Mucosa of rectum (tissue), 2 donors: Measurements from ENCODE around the gene MYOG.

Experiments
- H3K27ac ChIP-seq, 2 donors: one replicate each; pipeline ENCODE4 v1.7.0; 2013; ENCODE audit warnings: inconsistent platforms in 2 of 2, low read depth in 2 of 2, low read length in 2 of 2
- H3K27me3 ChIP-seq, 2 donors: one replicate each; pipeline ENCODE4 v1.7.0; 2013; ENCODE audit warnings: low read length in 2 of 2; ENCODE audit not compliant: control insufficient read depth in 2 of 2, insufficient read depth in 2 of 2
- H3K36me3 ChIP-seq, 2 donors: one replicate each; pipeline ENCODE4 v1.7.0; 2013; ENCODE audit warnings: low read length in 2 of 2; ENCODE audit not compliant: control insufficient read depth in 2 of 2, insufficient read depth in 2 of 2
- H3K4me1 ChIP-seq, 2 donors: one replicate each; pipeline ENCODE4 v1.7.0; 2013; ENCODE audit warnings: low read length in 2 of 2, mild to moderate bottlenecking in 1 of 2; ENCODE audit not compliant: control insufficient read depth in 2 of 2, insufficient read depth in 2 of 2
- H3K4me3 ChIP-seq, 2 donors: one replicate each; pipeline ENCODE4 v1.7.0; 2013; ENCODE audit warnings: low read length in 2 of 2
- H3K9ac ChIP-seq, 2 donors: one replicate each; pipeline ENCODE4 v1.7.0; 2013; ENCODE audit warnings: low read length in 2 of 2, low read depth in 1 of 2, mild to moderate bottlenecking in 1 of 2
- H3K9me3 ChIP-seq, 2 donors: one replicate each; pipeline ENCODE4 v1.7.0; 2013; ENCODE audit warnings: low read length in 2 of 2; ENCODE audit not compliant: control insufficient read depth in 2 of 2
- donor health status: healthy.
- donor health status: Normal muscosa, but diverticular disease.

MYOG gene

DNA sequence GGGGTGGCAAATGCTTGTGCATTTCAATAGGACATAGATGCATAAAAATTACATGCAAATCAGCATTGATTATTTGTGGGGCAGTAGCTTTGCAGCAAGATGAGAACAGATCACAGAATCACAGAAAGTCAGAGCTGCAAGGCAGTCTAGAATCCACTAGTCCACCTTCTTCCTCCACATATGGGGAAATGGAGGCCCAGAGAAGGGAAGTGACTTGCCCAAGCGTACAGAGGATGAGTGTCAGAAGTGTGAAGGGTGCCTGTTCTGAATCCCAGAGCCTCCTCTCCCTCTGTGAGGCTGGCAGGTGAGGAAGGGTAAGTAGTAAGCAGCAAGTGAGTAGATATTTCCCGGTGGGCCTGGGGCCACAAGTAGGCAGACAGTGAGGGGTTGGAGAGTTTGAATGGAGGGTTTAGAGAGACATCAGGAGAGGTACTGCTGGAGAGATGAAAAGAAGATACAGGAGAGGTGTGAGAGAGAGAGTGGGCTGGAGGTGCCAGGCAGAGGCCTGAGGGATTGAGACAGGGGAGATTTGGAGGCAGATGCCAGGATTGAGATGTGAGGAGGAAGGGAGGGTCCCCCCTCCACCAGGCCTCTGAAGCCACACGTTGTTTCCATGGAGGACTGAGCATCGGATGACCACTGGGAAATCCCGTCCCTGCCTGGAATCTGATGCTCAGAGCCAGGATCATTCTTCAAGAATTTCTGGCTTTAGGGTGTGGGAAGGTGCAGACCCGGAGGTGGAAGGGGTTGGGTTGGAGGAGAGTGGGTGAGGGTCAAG is 4.8 kb upstream of the MYOG start:
- H3K27me3 ChIP-seq: peaks cover 0 to 12% of the 10 kb centered on the region in 2 donors
- no peak overlapping the region for H3K27ac ChIP-seq
- H3K36me3 ChIP-seq: no peaks in the 10 kb centered on the region
- H3K4me3 ChIP-seq: no peak overlapping the region
- H3K9ac ChIP-seq: no peak overlapping the region
- H3K9me3 ChIP-seq: peaks cover 0 to 11% of the 10 kb centered on the region in 2 donors
- H3K4me1 ChIP-seq: no peaks in the 10 kb centered on the region

DNA sequence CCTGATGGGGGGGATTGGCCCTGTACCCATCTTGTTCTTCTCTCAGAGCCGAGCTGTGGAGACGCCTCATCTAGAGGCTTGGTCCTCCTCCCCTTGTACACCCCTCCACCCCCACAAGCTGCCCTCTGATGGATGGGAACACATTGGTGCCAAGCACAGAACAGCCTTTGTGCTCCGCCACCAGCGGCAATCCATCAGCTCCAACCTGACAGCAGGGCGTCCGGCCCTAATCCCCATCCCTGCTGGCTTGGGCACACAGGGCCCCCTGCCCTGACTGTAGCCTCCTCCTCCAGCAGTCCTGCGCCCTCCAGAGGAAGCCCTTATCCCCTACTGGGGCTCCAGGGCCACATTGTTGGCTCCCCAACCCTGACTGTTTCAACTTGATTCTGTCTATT is 3.8 kb upstream of the MYOG start:
- Histone ChIP-seq H3K9ac (no peak overlapping the region), H3K36me3 (no peaks in the 10 kb centered on the region), H3K9me3 (peaks cover 0 to 4% of the 10 kb centered on the region in 2 donors), H3K27ac (no peak overlapping the region), H3K4me3 (no peak overlapping the region), H3K27me3 (peaks cover 0 to 12% of the 10 kb centered on the region in 2 donors), H3K4me1 (no peaks in the 10 kb centered on the region)

DNA sequence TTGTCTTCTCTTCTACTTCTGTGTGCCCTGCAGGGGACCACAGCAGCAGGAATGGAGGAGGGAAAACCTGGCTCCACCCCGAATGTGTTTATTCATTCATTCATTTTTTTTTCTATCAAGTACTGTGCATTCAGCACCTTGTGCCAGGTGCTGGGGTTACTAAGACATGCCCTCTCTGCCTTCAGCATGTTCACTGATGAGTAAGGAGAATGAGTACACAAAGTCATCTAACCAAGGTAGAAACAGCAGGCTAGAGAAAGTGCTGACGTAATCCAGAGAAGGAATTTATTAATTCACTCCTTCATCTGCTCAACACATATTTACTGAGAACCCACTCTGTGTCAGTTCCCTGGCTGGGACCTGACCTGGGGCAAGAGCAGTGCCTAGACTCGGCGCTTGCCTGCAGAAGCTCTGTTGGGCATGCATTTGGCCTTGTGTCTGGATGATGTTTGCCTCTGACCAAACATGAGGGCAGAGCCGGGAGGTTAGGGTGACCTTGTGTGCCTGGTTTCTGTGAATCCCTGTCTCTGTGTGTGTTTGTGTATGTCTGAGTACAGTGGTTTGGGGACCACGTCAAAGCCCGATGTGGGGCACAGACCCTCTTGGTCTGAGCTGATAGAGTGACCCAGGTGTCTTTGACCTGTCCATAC is 3.3 kb upstream of the MYOG start:
- Histone ChIP-seq H3K4me1 (no peaks in the 10 kb centered on the region), H3K27me3 (peaks cover 0 to 12% of the 10 kb centered on the region in 2 donors), H3K9ac (no peak overlapping the region), H3K9me3 (no peaks in the 10 kb centered on the region), H3K4me3 (no peak overlapping the region), H3K36me3 (no peaks in the 10 kb centered on the region), H3K27ac (no peak overlapping the region)

DNA sequence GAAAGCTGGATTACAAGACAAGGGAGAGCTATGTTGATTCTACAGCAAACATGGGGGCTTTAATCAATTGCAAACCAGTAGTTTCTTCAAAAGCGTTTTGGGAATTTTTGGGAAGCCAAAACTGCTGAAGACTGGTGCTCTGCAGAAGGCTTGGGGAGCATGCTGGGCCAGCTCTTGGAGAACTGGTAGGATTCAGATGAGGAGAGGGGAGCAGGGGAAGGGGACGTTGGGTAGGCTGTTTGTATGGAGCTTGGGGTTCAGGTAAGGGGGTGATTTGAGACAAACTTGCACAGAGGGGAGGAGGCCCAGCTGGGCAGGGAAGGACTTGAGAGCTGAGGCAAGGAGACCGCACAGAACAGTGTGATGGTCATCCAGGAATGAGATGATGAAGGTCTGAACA is 2.6 kb upstream of the MYOG start:
- Histone ChIP-seq H3K9me3 (no peaks in the 10 kb centered on the region), H3K4me3 (no peak overlapping the region), H3K27me3 (peaks cover 0 to 12% of the 10 kb centered on the region in 2 donors), H3K36me3 (no peaks in the 10 kb centered on the region), H3K27ac (no peak overlapping the region), H3K4me1 (no peaks in the 10 kb centered on the region), H3K9ac (no peak overlapping the region)

DNA sequence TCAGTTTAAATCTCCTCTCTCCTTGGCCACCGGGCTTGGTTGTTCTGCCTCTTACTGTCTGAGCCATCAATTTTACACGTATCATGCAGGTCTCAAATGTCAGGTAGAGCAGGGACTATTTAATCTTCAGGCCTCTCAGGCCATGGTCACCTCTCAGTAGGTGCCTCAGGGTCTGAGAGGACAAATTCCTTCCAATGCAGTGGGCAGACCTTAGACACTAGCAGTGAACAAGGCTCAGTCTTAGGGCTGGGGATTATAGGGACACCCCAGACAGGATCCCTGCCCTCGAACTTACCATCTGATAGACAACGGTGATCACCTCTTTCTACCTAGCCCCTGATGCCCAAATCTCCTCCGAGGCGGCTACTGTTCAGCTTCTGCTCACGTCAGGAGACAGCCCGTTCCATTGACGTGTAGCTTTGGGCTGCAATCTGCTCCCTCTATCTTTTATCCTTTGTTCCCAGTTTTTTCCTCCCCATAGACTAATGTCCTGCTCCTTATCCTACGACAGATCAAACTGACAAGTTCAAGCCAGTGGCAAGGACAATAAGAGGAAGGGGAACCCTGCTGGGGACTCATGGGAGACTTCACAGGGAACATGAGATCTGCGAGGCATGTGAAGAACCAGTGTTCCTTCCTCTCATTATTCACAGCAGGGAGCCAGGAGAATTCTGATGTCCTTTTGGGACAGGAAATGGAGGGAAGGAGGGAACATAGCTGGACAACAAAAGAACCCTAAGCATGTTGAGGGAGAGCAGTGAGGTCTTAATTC is 1.4 kb upstream of the MYOG start:
- Histone ChIP-seq H3K36me3 (no peaks in the 10 kb centered on the region), H3K9ac (no peak overlapping the region), H3K4me1 (no peaks in the 10 kb centered on the region), H3K4me3 (no peak overlapping the region), H3K27ac (no peak overlapping the region), H3K9me3 (no peaks in the 10 kb centered on the region), H3K27me3 (peaks cover 2 to 11% of the 10 kb centered on the region in 2 donors)

DNA sequence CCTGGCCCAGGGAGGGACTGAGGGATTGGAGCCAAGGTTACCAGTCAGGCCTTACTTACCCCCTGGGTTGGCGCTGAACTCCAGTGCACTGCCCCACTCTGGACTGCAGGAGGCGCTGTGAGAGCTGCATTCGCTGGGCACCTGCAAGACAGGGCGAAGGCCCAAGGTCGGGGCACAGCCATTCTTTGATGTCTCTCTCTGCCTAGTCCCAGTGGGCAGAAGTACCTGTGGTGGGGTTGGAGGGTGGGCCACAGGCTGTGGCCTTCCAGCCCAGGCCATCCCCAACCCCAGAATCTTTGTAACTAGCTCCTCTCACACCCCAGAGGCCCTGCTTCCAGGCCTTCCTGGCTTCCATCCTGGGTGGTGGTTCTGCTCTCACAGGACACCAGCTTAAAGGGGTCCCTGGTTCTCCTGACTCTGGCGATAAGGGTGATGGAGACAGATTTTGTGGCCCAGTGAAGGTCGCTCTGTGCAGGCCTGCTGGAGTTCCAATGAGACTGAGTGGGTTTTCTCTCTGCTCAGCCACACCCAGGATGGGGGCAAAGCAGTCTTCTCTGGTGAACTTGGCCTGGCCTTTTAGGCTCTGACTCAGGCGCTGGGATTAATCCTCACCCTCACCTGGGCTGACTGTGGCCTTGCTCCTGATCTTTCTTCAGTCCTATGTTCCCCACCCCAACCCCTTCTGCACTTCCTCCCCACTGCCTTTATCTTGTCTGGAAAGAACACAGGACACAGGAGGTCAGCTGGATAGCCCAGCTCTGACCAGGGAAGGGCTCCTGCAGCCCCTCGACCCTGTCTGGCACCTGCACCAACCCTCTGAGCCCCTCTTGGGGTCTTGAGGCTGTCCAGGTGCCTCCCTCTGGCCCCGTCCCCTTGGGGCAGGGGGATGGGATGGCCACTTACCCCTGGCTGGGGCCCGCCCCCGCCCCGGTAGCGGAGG is 954 bp downstream of the MYOG start:
- H3K36me3 ChIP-seq: no peaks in the 10 kb centered on the region
- H3K9me3 ChIP-seq: no peaks in the 10 kb centered on the region
- no peak overlapping the region for H3K4me3 ChIP-seq
- peaks cover 4 to 9% of the 10 kb centered on the region in 2 donors for H3K27me3 ChIP-seq
- no peak overlapping the region for H3K9ac ChIP-seq
- H3K4me1 ChIP-seq: no peaks in the 10 kb centered on the region
- no peak overlapping the region for H3K27ac ChIP-seq

DNA sequence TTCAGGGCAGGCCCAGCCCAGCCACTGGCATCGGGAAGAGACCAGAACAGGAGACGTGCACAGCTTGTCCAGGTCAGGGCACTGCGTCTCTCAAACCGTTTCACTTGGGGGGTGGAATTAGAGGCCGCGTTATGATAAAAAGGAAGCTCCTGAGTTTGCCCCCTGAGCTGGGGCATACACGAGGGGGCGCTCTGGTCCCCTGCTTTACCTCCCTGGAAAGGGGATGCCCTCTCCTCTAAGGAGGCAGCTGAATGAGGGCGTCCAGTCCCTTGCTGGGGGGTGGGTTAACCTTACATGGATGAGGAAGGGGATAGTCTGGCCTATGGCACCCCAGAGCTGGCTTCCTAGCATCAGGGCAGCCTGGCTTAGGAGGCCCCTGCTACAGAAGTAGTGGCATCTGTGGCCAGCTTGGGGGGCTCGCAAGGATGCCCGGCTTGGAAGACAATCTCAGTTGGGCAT is 2.3 kb downstream of the MYOG start:
- H3K4me3 ChIP-seq: no peak overlapping the region
- H3K4me1 ChIP-seq: no peaks in the 10 kb centered on the region
- no peak overlapping the region for H3K9ac ChIP-seq
- H3K9me3 ChIP-seq: no peaks in the 10 kb centered on the region
- H3K36me3 ChIP-seq: no peaks in the 10 kb centered on the region
- H3K27me3 ChIP-seq: peaks cover 4 to 9% of the 10 kb centered on the region in 2 donors
- no peak overlapping the region for H3K27ac ChIP-seq

DNA sequence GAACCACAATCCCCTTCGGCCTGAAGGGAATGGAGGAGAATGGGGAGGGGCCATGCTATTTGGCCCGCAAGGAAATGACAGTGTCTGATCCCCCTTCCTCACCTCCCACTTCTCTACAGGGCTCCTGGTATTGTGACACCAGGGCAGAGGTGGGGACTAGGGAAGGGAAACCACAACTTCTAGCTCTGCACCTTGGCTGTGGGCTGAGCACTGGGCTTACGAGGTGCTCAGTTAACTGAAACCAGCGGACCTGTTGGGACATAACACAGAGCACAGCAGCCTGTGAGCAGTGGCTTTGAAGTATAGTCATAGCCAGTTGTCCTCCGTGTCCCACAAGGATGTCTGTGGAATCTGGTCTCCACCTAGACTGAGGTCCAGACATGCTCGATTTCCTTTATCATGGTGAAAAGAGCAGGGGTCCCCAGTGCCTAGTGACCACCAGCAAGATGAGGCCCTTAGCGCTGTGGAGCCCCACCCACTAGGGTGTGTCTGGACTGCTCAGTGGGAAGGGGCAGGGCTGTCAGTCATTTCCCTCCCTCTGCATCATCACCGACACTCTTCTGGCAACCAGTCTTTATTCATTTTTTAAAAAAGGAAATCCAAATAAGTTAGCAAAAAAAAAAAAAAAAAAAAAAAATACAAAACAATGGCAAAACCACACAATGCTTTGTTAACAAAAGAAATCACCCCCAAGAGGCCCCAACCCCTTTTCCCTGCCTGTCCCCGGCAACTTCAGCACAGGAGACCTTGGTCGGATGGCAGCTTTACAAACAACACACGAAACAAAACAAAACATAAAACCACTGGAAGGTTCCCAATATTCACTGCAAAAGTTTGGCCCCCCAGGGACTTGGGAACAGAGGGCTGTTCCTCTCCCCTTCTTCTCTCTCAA is 3.0 kb downstream of the MYOG start:
- Histone ChIP-seq H3K9ac (no peak overlapping the region), H3K36me3 (no peaks in the 10 kb centered on the region), H3K9me3 (no peaks in the 10 kb centered on the region), H3K27ac (no peak overlapping the region), H3K27me3 (peaks cover 4 to 14% of the 10 kb centered on the region in 2 donors), H3K4me1 (no peaks in the 10 kb centered on the region), H3K4me3 (no peak overlapping the region)

DNA sequence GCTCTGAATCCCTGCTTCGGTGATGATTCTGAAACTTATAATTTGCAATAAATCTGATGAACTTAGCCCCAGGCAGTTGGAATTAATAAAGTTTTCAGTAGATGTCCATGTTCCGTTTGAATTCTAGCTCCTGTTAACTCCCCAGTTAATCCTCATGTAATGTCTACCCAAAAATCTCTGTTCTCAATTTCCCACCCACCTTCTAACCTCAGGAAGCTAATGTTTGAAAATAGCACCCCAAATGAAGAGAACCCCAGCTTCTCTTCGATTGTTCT is 3.6 kb downstream of the MYOG start:
- Histone ChIP-seq H3K27ac (no peak overlapping the region), H3K9ac (no peak overlapping the region)

More for the DNA sequence above, 3.6 kb downstream of the MYOG start:
- Histone ChIP-seq H3K36me3 (no peaks in the 10 kb centered on the region), H3K27me3 (peaks cover 4 to 19% of the 10 kb centered on the region in 2 donors), H3K9me3 (no peaks in the 10 kb centered on the region), H3K4me1 (no peaks in the 10 kb centered on the region), H3K4me3 (no peak overlapping the region)
